Measurements from ENCODE around the gene FBXW11.

Gene FBXW11

DNA sequence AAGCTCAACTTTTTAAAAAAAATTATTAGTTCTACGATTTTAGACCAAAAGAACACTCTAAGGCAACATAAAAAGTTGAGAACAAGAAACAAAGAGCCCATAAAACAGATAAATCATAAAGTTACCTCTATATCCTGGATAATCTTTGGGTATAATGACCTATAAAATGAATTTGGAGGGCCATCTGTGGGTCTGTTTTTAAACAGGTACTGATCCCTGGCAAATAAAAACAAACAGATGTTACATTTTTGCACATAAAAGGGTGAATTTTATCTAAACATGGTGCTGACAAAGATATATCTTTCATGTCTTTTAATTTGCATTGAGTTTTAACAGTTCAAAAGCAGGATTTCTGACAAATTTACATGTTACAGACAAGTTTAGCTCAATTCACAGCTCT is 107.6 kb downstream of the FBXW11 start:
- Histone ChIP-seq H4K20me1 (ENCODE audit: insufficient read depth, low read length, poor library complexity, severe bottlenecking) (no peaks in the 10 kb centered on the region), H3K9me2 (replicated peaks; ENCODE audit: low read depth, low read length) (no peaks in the 10 kb centered on the region), H3K9ac (ENCODE audit: low read depth, low read length, poor library complexity, severe bottlenecking) (no peak overlapping the region), H3K79me2 (ENCODE audit: insufficient read depth, low read length) (no peaks in the 10 kb centered on the region), H3K4me3 (ENCODE audit: low read length, poor library complexity, severe bottlenecking) (no peak overlapping the region), H3K4me1 (ENCODE audit: insufficient read depth, low read length, poor library complexity, severe bottlenecking) (no peaks in the 10 kb centered on the region), H3K4me2 (ENCODE audit: low read depth, low read length, poor library complexity, severe bottlenecking) (no peak overlapping the region), H3K27me3 (ENCODE audit: insufficient read depth, low read length, poor library complexity, severe bottlenecking) (no peaks in the 10 kb centered on the region), H3F3A (ENCODE audit: low read depth) (no peaks in the 10 kb centered on the region), H3K36me3 (ENCODE audit: insufficient read depth, low read length) (peaks cover 7% of the 10 kb centered on the region; the same call in 1 of the 2 replicates), H3K9me3 (ENCODE audit: insufficient read depth, low read depth, low read length) (no peaks in the 10 kb centered on the region), H2AFZ (ENCODE audit: low read length) (no peak overlapping the region)
- TF ChIP-seq, protein P1, sequence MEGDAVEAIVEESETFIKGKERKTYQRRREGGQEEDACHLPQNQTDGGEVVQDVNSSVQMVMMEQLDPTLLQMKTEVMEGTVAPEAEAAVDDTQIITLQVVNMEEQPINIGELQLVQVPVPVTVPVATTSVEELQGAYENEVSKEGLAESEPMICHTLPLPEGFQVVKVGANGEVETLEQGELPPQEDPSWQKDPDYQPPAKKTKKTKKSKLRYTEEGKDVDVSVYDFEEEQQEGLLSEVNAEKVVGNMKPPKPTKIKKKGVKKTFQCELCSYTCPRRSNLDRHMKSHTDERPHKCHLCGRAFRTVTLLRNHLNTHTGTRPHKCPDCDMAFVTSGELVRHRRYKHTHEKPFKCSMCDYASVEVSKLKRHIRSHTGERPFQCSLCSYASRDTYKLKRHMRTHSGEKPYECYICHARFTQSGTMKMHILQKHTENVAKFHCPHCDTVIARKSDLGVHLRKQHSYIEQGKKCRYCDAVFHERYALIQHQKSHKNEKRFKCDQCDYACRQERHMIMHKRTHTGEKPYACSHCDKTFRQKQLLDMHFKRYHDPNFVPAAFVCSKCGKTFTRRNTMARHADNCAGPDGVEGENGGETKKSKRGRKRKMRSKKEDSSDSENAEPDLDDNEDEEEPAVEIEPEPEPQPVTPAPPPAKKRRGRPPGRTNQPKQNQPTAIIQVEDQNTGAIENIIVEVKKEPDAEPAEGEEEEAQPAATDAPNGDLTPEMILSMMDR (conservative IDR thresholded peaks at IDR 0.05; ENCODE audit: low read length) = no peak
- no peak for TF ChIP-seq EZH2phosphoT487 (IDR thresholded peaks at IDR 0.05; ENCODE audit: borderline replicate concordance)

DNA sequence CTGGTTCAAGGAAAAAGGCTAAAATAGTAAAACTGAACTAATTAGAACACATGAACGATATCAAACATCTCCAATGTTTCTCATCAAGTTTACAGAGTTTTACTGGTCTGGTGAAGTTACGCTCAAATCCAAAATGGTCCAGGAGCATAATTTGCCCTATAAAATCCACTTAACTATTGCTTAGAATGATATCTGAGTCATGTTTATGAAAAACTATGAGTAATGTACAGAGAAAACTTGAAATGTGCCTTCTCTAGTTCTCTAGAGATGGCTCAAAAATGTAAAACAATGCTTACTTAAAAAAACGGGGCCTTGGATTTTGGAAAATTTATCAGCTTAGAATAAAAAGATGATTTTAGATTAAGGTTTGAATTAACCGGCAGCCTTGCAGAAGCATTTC is 108.1 kb downstream of the FBXW11 start:
- Histone ChIP-seq H3K27me3 (ENCODE audit: insufficient read depth, low read length, poor library complexity, severe bottlenecking) (no peaks in the 10 kb centered on the region), H2AFZ (ENCODE audit: low read length) (no peak overlapping the region), H3K9me2 (replicated peaks; ENCODE audit: low read depth, low read length) (no peaks in the 10 kb centered on the region), H3K4me1 (ENCODE audit: insufficient read depth, low read length, poor library complexity, severe bottlenecking) (no peaks in the 10 kb centered on the region), H3K79me2 (ENCODE audit: insufficient read depth, low read length) (no peaks in the 10 kb centered on the region), H4K20me1 (ENCODE audit: insufficient read depth, low read length, poor library complexity, severe bottlenecking) (no peaks in the 10 kb centered on the region), H3K9ac (ENCODE audit: low read depth, low read length, poor library complexity, severe bottlenecking) (no peak overlapping the region), H3F3A (ENCODE audit: low read depth) (no peaks in the 10 kb centered on the region), H3K4me2 (ENCODE audit: low read depth, low read length, poor library complexity, severe bottlenecking) (no peak overlapping the region), H3K4me3 (ENCODE audit: low read length, poor library complexity, severe bottlenecking) (no peak overlapping the region), H3K9me3 (ENCODE audit: insufficient read depth, low read depth, low read length) (no peaks in the 10 kb centered on the region), H3K36me3 (ENCODE audit: insufficient read depth, low read length) (peaks cover 7% of the 10 kb centered on the region; the same call in 1 of the 2 replicates)
- TF ChIP-seq, protein P1 (conservative IDR thresholded peaks at IDR 0.05; ENCODE audit: low read length) = no peak
- no peak for TF ChIP-seq EZH2phosphoT487 (IDR thresholded peaks at IDR 0.05; ENCODE audit: borderline replicate concordance)

DNA sequence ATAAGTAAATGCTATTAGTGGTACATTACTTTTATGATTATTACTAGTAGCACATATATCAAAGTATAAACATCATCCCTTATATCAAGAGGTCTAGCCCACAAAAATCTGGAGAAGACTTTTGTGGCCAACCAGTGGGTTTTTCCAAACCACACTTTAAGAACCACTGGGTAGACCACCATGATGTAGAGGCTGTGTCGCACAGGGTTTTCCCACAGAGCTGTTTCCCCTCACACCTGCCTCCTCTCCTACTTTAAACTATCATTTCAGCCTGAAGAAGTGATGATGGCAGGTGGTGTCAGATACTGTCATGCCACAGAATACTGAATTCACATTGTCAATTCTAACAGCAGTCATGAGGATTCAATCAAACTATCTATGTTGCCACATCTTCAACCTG is 109.2 kb downstream of the FBXW11 start:
- no peak overlapping the region for H3K9ac ChIP-seq (ENCODE audit: low read depth, low read length, poor library complexity, severe bottlenecking)
- no peak overlapping the region for H3K4me3 ChIP-seq (ENCODE audit: low read length, poor library complexity, severe bottlenecking)
- no peaks in the 10 kb centered on the region for H3K9me3 ChIP-seq (ENCODE audit: insufficient read depth, low read depth, low read length)
- TF ChIP-seq EZH2phosphoT487 (IDR thresholded peaks at IDR 0.05; ENCODE audit: borderline replicate concordance) = no peak
- TF ChIP-seq, protein P1 (conservative IDR thresholded peaks at IDR 0.05; ENCODE audit: low read length) = no peak
- no peaks in the 10 kb centered on the region for H3F3A ChIP-seq (ENCODE audit: low read depth)
- no peaks in the 10 kb centered on the region for H3K9me2 ChIP-seq (replicated peaks; ENCODE audit: low read depth, low read length)
- H4K20me1 ChIP-seq (ENCODE audit: insufficient read depth, low read length, poor library complexity, severe bottlenecking) = no peaks in the 10 kb centered on the region
- H3K36me3 ChIP-seq (ENCODE audit: insufficient read depth, low read length) = peaks cover 7% of the 10 kb centered on the region; the same call in 1 of the 2 replicates
- H3K4me2 ChIP-seq (ENCODE audit: low read depth, low read length, poor library complexity, severe bottlenecking) = no peak overlapping the region
- H3K27me3 ChIP-seq (ENCODE audit: insufficient read depth, low read length, poor library complexity, severe bottlenecking) = no peaks in the 10 kb centered on the region
- H3K79me2 ChIP-seq (ENCODE audit: insufficient read depth, low read length) = no peaks in the 10 kb centered on the region
- H2AFZ ChIP-seq (ENCODE audit: low read length) = no peak overlapping the region
- H3K4me1 ChIP-seq (ENCODE audit: insufficient read depth, low read length, poor library complexity, severe bottlenecking) = no peaks in the 10 kb centered on the region

All from Loucy (cell line).